DMS114 treated with DMSO at 0.1 percent for 48 hours (cell line): ENCODE measurements around the gene NRXN2.

ENCODE experiments used
- DNase-seq: peaks from one replicate; lab custom pipeline; 2025; ENCODE audit not compliant: unreplicated experiment; lab: John Stamatoyannopoulos, UW

NRXN2 gene

GRCh38 chr11:64556721-64557250 lies 166.2 kb downstream of the NRXN2 start:
- DNase-seq: no peak
